ENCODE data around the gene NCAN. TPM values are rescaled to one million over a fixed set of nuclear protein-coding genes. Genes with fewer than 3 reads are reported as not detected.
A peak's percentile ranks its signal among the peaks of the same experiment; 100 is the strongest.

The NCAN gene
- polyA plus RNA-seq, 3 donors: not detected

DNA sequence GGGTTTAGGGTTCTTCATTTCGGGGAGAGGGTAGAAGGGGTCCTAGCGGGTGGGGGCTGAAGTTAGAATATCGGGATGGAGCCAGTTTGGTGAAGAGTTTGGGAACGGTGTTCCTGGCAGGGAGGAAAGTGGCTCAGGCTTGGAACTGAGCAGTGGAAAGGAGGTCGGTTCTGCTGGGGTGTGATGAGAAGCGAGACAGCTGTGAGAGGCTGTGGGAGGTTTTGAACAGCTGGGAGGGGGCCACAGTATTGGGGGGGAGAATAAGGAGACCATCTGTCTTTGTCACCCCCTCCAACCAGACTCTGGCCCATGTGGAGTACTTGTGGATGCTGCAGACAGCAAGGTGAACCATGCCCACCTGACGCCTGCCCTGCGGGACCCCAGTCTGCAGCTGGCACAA is 62.4 kb downstream of the NCAN start:
- no peaks in the 10 kb centered on the region for H3K9me3 ChIP-seq (replicated peaks in 1 of 2; ENCODE audit: control insufficient read depth in 1 of 2, insufficient read depth in 1 of 2, low read length in 2 of 2)
- peaks cover 28 to 43% (median 32%) of the 10 kb centered on the region in 3 donors for H3K27me3 Mint-ChIP-seq (ENCODE audit: low read depth in 3 of 3)
- H3K27ac ChIP-seq (ENCODE audit: low read depth in 1 of 2, low read length in 2 of 2): no peak overlapping the region
- no peaks in the 10 kb centered on the region for H3K4me1 ChIP-seq (ENCODE audit: control insufficient read depth in 1 of 2, insufficient read depth in 2 of 2, low read length in 2 of 2)
- 97% methylated on average over 6 of the region's 8 CpGs for WGBS (ENCODE audit: insufficient coverage)
- H3K9ac ChIP-seq (ENCODE audit: insufficient read depth, low read length, poor library complexity, severe bottlenecking): no peak overlapping the region
- peak overlapping the region in 1 of 2 donors; percentile 49 for H3K4me3 Mint-ChIP-seq
- TF ChIP-seq CTCF (IDR thresholded peaks at IDR 0.05): no peak
- no peak overlapping the region for H3K4me3 ChIP-seq (replicated peaks in 1 of 3; ENCODE audit: low read depth in 2 of 3, low read length in 3 of 3)
- H2AFZ ChIP-seq (ENCODE audit: insufficient read depth, low read depth, low read length, poor library complexity, severe bottlenecking): no peak overlapping the region
- peaks cover 6 to 20% of the 10 kb centered on the region in 2 donors for H3K27me3 ChIP-seq (ENCODE audit: control insufficient read depth in 2 of 2, insufficient read depth in 2 of 2, low read length in 2 of 2)
- peaks cover 33 to 42% of the 10 kb centered on the region in 2 donors for H3K36me3 ChIP-seq (replicated peaks in 1 of 2; ENCODE audit: control insufficient read depth in 1 of 2, insufficient read depth in 2 of 2, low read length in 2 of 2)
- H3K4me1 Mint-ChIP-seq: peaks cover 5% of the 10 kb centered on the region
- H3K36me3 Mint-ChIP-seq: peaks cover 33 to 48% of the 10 kb centered on the region in 2 donors
- peaks cover 0 to 10% (median 2%) of the 10 kb centered on the region in 7 donors for H3K9me3 Mint-ChIP-seq
- no peak overlapping the region for H3K4me2 ChIP-seq (replicated peaks; ENCODE audit: extremely low read depth, low read length, poor library complexity, severe bottlenecking)
- peak overlapping the region in 1 of 7 donors; percentile 30 for H3K27ac Mint-ChIP-seq
- no peaks in the 10 kb centered on the region for H3K79me2 ChIP-seq (ENCODE audit: insufficient read depth, low read length)
- H4K20me1 ChIP-seq (ENCODE audit: insufficient read depth, low read length): no peaks in the 10 kb centered on the region
- intact Hi-C loops (cut with micrococcal nuclease): no loop called here
- no peak for DNase-seq

GRCh38 chr19:19274716-19275565 is 63.2 kb downstream of the NCAN start:
- TF ChIP-seq CTCF (IDR thresholded peaks at IDR 0.05): no peak
- Mint-ChIP-seq H3K27ac (peak overlapping the region in 2 of 7 donors; percentile 35 to 50), H3K27me3 (ENCODE audit: low read depth in 3 of 3) (peaks cover 28 to 43% (median 30%) of the 10 kb centered on the region in 3 donors), H3K9me3 (peaks cover 0 to 10% (median 2%) of the 10 kb centered on the region in 7 donors), H3K4me1 (peaks cover 5% of the 10 kb centered on the region), H3K4me3 (no peak overlapping the region), H3K36me3 (peaks cover 39 to 56% of the 10 kb centered on the region in 2 donors)
- peaks cover 6 to 20% of the 10 kb centered on the region in 2 donors for H3K27me3 ChIP-seq (ENCODE audit: control insufficient read depth in 2 of 2, insufficient read depth in 2 of 2, low read length in 2 of 2)
- no peaks in the 10 kb centered on the region for H3K4me1 ChIP-seq (ENCODE audit: control insufficient read depth in 1 of 2, insufficient read depth in 2 of 2, low read length in 2 of 2)
- no peak overlapping the region for H3K9ac ChIP-seq (ENCODE audit: insufficient read depth, low read length, poor library complexity, severe bottlenecking)
- intact Hi-C loops (cut with micrococcal nuclease): no loop called here
- 71% methylated on average over 9 of the region's 9 CpGs for WGBS (ENCODE audit: insufficient coverage)
- no peak for DNase-seq
- no peak overlapping the region for H3K4me3 ChIP-seq (replicated peaks in 1 of 3; ENCODE audit: low read depth in 2 of 3, low read length in 3 of 3)
- H3K27ac ChIP-seq (ENCODE audit: low read depth in 1 of 2, low read length in 2 of 2): no peak overlapping the region
- H4K20me1 ChIP-seq (ENCODE audit: insufficient read depth, low read length): no peaks in the 10 kb centered on the region
- no peak overlapping the region for H2AFZ ChIP-seq (ENCODE audit: insufficient read depth, low read depth, low read length, poor library complexity, severe bottlenecking)
- no peaks in the 10 kb centered on the region for H3K9me3 ChIP-seq (replicated peaks in 1 of 2; ENCODE audit: control insufficient read depth in 1 of 2, insufficient read depth in 1 of 2, low read length in 2 of 2)
- no peaks in the 10 kb centered on the region for H3K79me2 ChIP-seq (ENCODE audit: insufficient read depth, low read length)
- H3K4me2 ChIP-seq (replicated peaks; ENCODE audit: extremely low read depth, low read length, poor library complexity, severe bottlenecking): no peak overlapping the region
- H3K36me3 ChIP-seq (replicated peaks in 1 of 2; ENCODE audit: control insufficient read depth in 1 of 2, insufficient read depth in 2 of 2, low read length in 2 of 2): peaks cover 41 to 50% of the 10 kb centered on the region in 2 donors
